ENCODE measurements around the gene CYP46A1.
"Not testable (repeated sequence)": the region's sequence is repeated elsewhere in the genome, so short reads cannot be mapped to it uniquely, and the experiment has no call there.

The CYP46A1 gene

DNA sequence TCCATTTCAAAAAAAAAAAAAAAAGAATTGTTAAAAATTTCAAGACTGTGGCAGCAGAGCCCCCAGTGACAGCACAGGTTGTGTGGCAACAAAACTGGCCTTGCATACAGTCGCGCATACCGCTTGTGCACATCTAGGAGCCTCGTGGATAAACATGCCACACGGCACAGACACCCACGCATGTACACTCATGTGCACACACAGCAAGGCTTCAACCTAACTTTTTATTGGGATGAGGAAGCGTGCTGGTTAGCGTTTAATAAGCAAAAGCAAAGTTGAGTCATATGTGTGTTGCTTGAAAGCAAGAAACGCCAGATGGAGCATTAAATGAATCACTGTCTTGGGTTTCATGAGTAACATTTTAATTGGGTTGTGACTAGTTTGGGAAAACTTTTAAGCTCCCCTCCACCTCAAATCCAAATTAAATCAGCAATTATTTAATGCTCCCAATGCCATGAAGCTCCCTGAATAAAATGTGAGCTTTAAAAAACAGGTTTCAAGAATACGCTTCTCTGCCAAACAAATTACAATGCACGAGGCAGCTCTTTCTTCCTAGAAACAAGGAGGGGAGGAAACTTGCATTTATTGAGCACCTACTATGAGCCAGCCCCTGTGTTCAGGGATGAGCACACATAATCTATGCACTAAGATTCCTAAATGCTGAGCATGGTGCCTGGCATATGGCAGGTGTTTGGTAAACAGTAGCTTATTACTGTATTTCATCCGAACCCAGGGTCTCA lies 73.4 kb downstream of the CYP46A1 start:
- no peak for DNase-seq

DNA sequence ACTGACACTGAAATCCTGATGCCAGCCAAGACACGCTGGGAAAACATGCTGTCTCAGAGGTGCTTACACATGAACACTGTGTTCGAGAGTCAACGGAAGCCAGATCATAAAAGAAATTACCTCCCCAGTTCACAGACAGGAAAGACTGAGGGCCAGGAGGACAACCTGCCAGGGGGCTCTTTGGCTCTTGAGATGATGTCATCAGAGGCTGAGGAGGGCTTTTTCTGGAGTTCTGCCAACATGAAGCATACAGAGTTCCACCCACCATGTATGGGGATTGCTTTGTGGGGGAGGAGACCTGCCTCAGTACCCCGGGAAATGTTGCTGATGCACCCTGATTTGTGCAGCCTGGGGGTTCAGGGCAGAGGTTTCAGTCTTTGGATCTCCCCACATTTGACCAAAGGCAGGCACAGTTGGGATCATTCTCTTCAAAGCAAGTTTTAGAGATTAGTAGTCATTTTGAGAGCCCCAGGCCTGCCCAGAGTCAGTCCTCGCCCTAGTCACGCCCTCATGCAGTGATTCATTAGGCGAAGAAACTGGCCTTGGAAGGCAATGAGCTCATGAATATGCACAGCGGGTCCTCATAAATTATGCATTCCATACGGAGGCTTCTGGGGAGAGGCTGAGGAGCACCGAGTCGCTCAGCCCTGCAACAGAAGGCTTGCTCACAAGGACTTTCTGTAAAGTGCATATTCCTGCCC lies 74.2 kb downstream of the CYP46A1 start:
- DNase-seq, result no peak

DNA sequence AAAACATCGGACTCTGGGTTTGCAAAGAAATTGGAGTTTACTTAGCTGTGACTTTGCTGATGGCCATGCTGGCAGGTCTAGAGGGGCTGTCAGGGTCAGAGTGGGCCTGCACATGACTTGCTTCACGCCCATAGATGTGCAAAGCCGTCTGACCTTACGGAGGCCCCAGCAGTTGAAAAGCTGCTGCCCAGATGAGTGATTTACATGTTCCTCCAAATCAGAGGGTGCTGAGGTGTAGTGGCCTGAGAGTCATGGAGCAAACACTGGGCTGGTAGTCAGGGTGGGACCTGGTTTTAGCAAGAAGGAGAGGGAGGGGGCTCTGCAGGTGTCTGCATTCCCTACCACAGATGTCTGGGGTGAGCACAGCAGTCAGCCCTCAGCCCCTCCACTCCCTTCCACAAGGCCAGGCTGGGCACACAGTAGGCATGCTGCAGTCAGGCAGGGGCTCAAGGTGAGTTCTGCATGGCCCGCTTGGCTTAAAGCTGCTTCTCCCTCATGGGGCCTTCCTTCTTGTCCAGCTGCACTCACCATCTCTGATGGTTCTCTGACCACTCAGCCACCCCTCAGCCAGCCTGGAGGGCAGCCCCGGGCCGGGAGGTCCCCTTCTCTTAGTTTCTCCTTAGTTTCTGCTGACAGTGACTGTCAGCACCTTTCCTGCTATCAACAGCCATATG lies 74.9 kb downstream of the CYP46A1 start:
- no peak for DNase-seq

DNA sequence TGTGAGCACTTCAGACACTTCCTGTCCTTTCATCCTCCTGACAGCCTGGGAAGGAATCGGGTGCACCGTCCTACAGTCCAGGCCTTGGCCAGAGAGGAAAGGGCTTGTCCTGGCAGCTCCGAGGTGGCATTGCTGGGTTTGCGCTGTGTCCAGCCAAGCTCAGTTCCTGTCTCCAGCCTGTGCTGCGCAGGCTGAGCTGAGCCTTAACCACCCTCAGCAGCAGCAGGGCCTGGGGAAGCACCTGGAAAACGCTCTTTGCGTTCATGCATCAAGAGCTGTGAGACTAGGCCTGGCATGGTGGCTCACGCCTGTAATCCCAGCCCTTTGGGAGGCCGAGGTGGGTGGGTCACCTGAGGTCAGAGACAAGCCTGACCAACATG lies 75.4 kb downstream of the CYP46A1 start:
- no peak for DNase-seq

DNA sequence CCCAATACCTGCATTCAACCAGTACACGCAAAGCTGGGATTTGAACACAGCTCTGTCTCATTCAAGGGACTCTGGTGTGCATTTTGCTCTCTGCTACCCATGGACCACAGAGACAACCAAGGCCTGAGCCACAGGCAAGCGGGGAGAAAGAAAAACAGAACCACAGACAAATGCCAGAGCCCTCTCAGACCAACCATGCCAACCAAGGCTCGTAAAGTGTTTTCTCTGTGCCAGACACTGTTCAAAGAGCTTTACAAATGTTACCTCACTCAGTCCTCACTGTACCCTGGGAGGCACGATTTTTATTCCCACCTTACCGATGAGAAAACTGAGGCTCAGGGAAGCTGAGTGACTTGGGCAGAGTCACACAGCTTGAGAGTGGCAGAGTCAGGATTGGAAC lies 76.7 kb downstream of the CYP46A1 start:
- DNase-seq, result no peak

DNA sequence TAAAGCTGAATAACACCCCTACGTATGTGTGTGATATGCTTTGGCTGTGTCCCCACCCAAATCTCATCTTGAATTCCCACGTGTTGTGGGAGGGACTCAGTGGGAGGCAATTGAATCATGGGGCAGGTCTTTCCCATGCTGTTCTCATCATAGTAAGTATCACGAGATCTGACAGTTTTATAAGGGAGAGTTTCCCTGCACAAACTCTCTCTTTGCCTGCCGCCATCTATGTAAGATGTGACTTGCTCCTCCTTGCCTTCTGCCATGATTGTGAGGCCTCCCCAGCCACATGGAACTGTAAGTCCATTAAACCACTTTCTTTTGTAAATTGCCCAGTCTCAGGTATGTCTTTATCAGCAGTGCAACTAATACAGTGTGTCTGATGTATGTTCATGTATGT lies 78.8 kb downstream of the CYP46A1 start:
- not testable (repeated sequence) for DNase-seq

DNA sequence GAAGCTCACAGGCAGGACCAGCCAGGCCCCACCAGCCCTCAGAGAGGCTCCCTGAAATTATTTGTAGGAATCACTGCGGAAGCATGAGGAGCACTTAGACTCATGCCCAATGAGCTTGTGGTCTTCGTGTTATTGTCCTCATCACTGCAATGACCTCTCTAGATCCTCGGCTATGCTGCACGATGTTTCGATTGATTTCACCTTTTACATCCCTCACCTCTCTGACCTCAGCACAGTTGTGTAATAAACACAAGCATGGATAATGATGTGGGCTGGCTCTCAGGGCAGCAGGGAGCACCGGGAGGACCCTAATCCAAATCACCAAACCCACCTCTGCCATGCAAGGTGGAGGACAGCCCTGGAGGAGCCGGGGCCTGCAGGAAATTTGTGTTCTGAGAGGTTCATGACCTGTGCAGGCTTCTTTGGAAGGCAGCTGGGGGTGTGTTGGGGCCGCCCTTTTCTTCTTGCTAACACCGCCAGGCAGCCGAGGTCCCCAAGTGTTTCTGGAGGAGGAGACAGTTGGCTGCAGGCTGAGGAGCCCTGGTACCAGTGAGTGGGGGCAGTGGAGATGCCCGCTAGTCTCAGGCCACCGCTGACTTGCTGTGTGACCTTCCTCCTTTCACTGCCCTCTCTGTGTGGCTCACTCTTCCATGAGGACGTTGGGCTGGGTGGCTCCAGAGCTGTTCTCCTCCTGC lies 79.6 kb downstream of the CYP46A1 start:
- no peak for DNase-seq

DNA sequence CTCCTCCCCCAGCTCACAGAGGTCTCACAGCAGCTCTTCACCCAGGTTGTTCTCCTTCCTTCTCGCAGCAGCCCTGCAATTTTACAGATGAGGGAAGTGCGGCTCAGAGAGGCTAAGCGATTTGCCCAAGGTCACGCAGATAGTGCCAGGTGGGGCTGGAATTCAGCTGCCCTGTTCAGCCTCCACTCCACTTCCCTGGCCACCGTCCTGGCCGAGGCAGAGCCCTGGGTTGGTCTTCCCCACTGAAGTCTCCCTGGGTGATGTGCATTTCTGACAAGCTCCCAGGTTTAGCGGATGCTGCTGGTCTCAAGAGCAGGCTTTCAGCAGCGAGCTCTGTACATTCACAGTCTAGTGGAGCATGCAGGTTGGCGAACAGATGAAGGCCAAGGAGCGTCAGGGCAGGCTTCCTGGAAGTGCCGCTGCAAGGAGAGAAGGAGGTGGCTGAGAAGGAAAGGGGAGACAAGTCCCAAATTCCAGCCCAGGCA lies 80.2 kb downstream of the CYP46A1 start:
- DNase-seq, result no peak

DNA sequence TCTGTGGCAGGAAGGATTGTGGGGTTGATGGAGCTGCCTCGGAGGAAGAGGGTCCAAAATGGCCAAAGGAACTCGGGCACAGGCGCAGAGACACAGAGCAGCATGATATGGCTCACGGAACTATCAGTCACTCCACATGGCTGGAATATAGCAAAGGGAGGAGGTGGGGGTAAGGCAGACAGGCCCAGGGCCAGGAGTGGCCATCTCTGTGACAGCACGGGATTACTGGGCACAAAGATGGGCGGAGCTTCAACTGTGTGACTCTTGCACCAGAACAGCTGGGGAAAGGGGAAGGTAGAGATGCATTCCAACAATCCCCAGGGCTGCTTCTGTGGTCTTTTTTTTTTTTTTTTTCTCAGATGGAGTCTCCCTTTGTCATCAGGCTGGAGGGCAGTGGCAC lies 84.3 kb downstream of the CYP46A1 start:
- no peak for DNase-seq

DNA sequence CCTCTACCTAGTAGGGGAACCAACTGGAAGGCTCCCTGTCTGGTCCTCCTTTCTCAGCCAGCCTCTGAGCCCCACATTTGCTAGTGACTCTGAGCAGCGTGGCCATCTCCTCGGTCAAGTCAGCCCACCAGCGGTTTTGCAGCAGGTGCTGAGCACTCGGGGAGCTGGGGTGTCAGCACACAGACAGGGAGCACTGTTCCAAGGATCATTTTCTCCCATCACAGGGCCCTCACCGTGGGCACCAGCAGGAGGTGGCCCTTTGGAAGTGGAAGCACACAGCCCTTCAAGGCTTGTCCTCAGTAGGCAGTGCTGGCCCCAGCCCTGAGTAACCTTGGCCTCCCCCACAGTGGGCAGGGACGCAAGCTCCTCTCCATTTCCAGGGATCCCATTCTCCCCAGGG lies 85.0 kb downstream of the CYP46A1 start:
- DNase-seq, result no peak

DNA sequence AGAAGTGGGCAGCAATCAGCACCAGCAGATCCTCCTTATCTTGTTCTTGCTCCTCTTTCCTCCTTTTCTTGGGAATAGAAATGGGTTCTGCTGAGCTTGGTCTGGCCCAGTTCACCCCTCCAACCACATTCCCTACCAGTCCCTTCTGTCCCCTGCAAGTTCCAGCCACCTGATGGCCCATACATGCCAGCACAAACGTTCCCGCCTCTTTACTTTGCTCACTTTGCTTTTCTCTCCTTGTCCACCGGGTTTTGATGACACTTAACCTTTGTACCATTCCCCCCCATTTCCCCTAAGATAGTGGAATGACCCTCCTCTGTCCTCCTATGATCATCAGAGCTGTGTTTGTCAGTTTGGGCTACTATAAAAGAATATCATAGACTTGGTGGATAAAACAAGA lies 85.7 kb downstream of the CYP46A1 start:
- no peak for DNase-seq

DNA sequence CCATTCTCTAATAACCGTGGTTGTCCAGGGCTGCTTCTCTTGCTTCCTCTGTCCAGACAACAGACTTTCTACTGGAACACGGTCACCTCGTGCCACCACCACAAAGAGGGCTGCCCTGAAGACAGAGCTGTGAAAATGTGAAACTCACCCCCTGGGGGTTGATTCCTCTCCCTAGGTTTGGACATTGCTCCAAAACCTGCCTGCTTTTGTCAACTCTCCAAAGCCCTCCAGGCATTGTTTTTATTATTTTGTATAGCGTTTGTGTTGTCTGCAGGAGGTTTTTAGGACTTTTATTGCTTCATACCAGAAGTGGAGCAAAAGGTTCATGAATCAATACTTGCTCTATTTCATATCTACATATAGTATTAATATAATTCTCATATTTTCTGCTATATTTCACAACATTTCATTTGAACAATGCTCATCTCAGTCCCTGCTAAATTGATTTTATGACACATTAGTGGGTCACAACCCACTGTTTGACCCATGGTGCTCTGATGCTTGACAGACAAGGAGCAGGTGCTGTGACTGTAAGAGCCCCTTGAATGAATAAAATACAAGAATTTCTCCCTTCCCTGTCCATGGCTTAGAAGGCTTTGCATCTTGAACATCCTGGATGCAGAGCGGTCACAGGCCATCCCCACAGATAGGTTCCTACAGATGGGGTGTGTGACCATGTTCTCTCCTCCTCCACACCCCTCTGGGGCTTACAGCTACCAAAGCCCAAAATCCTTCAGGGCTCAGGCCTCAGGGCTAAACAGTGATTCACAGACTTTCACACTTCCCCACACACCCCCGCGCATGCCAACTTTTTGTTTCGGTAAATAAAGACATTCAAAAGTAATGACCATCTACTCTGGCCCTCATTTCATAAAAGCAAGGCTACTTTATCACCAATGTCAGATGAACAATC lies 88.5 kb downstream of the CYP46A1 start:
- DNase-seq, result no peak

DNA sequence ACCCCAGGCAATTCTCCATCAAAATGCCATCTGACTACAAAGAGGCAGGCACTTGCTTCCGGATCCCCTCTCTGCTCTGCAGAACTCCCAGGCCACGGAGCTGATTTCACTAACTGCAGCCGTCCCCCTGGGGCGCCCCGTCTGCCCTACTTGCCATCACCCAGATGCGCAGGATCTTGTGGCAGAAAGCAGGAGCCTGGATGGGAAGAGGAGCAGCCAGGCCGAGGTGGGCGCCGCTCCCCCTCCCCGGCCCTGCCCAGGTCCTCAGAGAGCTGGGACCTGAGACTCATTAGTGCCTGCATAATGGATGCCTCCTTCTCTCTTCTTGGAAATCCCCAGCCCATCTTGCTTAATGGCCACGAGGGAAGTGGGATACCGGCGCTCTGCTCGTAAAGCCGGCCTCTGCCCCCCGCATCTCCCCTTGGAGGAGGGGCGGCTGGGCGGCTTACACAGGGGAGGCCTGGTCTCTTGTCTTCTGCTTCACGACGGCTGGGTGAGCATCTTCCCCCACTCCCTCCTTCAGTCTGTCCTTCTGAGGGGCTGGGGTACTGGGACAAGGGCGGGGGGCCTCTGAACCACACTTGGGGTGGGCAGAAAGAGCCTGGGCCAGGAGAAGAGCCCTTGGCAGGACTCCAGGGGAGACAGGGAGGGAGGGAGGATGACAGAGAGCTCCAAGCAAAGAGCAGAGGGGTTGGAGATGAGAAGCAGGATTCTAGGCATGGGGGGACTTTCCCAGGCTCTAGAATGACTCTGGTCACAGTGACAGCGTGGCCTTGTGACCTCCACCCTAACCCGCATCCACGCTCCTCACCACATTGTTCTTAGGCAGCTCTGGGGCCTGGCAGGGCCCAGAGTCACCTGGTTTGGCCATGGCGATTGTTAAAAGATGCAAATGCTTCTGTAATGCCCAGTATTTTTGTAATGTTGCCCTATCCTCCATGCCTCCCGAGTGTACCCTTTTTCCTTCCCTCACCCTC lies 89.7 kb downstream of the CYP46A1 start:
- no peak for DNase-seq

DNA sequence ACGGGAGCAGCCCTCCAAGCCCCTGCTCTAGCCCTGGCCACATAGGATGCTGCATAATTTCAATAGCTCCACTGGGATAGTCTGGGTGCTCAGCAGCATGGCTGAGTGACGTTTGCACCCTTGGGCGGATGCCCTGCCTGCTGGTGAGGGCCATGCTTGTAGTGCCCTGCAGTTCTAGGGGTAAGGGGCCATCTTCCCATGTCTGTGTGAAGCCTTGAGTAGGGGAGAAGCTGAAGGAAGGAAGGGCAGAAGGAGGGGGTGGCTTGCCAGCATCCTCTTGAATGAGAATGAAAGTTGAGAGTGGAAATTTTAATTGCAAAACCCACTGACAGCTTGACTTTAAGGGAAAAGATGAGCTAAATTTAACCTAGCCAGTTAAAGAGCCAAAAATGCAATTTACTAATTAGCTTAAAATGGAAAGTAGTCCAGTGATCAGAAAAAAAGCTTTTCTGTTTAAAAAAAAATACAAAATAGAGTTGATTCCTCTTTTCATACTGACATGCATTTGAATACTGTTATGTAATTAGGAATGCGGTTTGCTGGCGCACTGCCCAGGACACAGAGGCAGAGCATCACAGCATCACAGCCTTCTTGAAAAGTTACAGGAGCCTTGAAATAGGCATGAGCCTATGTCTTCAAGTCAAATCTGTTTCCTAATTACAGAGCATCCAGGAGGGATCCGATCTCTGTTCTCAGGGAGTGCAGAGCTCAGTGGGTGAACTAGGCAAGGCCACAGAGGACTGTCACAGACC lies 90.6 kb downstream of the CYP46A1 start:
- DNase-seq, result no peak

DNA sequence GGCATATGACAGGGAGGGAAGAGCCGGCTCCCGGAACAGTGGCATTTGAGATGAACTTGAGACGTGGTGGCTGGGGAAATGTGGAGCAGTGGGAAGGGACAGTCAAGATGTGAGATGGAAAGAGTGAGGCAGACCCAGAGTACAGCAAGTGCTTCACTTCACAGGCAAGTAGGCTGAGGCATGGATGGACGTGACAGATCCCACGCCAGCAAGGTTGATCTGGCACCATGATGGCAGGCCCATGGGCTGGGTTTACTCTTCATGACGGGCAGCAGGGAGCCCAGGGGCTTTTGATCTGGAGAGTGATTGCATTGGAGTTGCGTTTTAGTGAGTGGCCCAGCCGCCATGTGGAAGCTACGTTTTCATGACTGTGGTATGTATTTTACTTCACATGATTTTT lies 91.3 kb downstream of the CYP46A1 start:
- no peak for DNase-seq

Data from right kidney (tissue), 1 donor.